ENCODE results near the gene CSF3. TPM values are rescaled to one million over a fixed set of nuclear protein-coding genes. Genes with fewer than 3 reads are reported as not detected.

Gene CSF3
- total RNA-seq, 1 donor from 2014 or later: not detected

- DNase-seq (ENCODE audit: low read depth) (no peak), FAIRE-seq (no peak)
- H3K79me2 ChIP-seq (ENCODE audit: insufficient read depth, low read length): no peaks in the 10 kb centered on the region
- H3K4me3 ChIP-seq (ENCODE audit: insufficient read depth, low read depth, low read length): no peak overlapping the region
- H3K4me2 ChIP-seq (ENCODE audit: low read length): no peak overlapping the region
- no peak overlapping the region for H3K27ac Mint-ChIP-seq (ENCODE audit: unreplicated experiment)
- peaks cover 20% of the 10 kb centered on the region for H3K36me3 Mint-ChIP-seq (ENCODE audit: low read depth, unreplicated experiment)
- H3K9me3 ChIP-seq (ENCODE audit: insufficient read depth, low read depth, low read length): no peaks in the 10 kb centered on the region
- H3K27ac ChIP-seq (ENCODE audit: low read depth, low read length): no peak overlapping the region
- H3K27me3 Mint-ChIP-seq (ENCODE audit: low read depth, unreplicated experiment): no peaks in the 10 kb centered on the region
- no peak for TF ChIP-seq EZH2 (IDR thresholded peaks at IDR 0.05; ENCODE audit: insufficient read depth, low read length)
- TF ChIP-seq, protein P1, sequence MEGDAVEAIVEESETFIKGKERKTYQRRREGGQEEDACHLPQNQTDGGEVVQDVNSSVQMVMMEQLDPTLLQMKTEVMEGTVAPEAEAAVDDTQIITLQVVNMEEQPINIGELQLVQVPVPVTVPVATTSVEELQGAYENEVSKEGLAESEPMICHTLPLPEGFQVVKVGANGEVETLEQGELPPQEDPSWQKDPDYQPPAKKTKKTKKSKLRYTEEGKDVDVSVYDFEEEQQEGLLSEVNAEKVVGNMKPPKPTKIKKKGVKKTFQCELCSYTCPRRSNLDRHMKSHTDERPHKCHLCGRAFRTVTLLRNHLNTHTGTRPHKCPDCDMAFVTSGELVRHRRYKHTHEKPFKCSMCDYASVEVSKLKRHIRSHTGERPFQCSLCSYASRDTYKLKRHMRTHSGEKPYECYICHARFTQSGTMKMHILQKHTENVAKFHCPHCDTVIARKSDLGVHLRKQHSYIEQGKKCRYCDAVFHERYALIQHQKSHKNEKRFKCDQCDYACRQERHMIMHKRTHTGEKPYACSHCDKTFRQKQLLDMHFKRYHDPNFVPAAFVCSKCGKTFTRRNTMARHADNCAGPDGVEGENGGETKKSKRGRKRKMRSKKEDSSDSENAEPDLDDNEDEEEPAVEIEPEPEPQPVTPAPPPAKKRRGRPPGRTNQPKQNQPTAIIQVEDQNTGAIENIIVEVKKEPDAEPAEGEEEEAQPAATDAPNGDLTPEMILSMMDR (IDR thresholded peaks at IDR 0.05; ENCODE audit: insufficient read depth, low read depth, low read length): no peak
- no peaks in the 10 kb centered on the region for H3K27me3 ChIP-seq (ENCODE audit: insufficient read depth, low read length)
- H4K20me1 ChIP-seq (ENCODE audit: insufficient read depth, low read length): peaks cover 4% of the 10 kb centered on the region
- H3K36me3 ChIP-seq (ENCODE audit: insufficient read depth, low read length): peaks cover 12% of the 10 kb centered on the region
- no peak overlapping the region for H3K4me3 Mint-ChIP-seq (ENCODE audit: unreplicated experiment)
- peaks cover 55% of the 10 kb centered on the region for H3K4me1 ChIP-seq (ENCODE audit: insufficient read depth, low read length)
- no peaks in the 10 kb centered on the region for H3K9me3 Mint-ChIP-seq (ENCODE audit: unreplicated experiment)
- peaks cover 13% of the 10 kb centered on the region for H3K4me1 Mint-ChIP-seq (ENCODE audit: low read depth, unreplicated experiment)
- no peak overlapping the region for H3K9ac ChIP-seq (ENCODE audit: low read length)
- H2AFZ ChIP-seq (ENCODE audit: low read depth, low read length): no peak overlapping the region
Measured at GRCh38 chr17:40023590-40024292, 8.5 kb downstream of the CSF3 start.

DNA sequence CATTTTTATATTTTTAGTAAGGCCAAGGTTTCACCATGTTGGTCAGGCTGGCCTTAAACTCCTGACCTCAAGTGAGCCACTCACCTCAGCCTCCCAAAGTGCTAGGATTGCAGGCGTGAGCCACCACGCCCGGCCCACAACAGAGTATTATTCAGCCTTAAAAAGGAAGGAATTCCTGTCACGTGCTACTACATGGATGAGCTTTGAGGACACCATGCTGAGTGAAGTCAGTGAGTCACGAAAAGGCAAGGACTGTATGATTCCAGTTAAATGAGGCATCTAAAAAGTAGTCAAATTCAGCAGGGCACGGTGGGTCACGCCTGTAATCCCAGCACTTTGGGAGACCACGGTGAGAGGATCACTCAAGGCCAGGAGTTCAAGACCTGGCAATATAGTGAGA lies 9.7 kb downstream of the CSF3 start:
- H3K4me1 Mint-ChIP-seq (ENCODE audit: low read depth, unreplicated experiment): peaks cover 10% of the 10 kb centered on the region
- H3K36me3 ChIP-seq (ENCODE audit: insufficient read depth, low read length): peaks cover 17% of the 10 kb centered on the region
- peaks cover 22% of the 10 kb centered on the region for H3K36me3 Mint-ChIP-seq (ENCODE audit: low read depth, unreplicated experiment)
- H3K4me1 ChIP-seq (ENCODE audit: insufficient read depth, low read length): peaks cover 43% of the 10 kb centered on the region
- peaks cover 7% of the 10 kb centered on the region for H4K20me1 ChIP-seq (ENCODE audit: insufficient read depth, low read length)
- H3K27me3 Mint-ChIP-seq (ENCODE audit: low read depth, unreplicated experiment): no peaks in the 10 kb centered on the region
- no peaks in the 10 kb centered on the region for H3K9me3 ChIP-seq (ENCODE audit: insufficient read depth, low read depth, low read length)
- no peaks in the 10 kb centered on the region for H3K79me2 ChIP-seq (ENCODE audit: insufficient read depth, low read length)
- peak overlapping the region; percentile 38 for H3K4me2 ChIP-seq (ENCODE audit: low read length)
- H3K27ac ChIP-seq (ENCODE audit: low read depth, low read length): peak overlapping the region; percentile 62
- FAIRE-seq (no peak), DNase-seq (ENCODE audit: low read depth) (peak; percentile 22)
- TF ChIP-seq EZH2 (IDR thresholded peaks at IDR 0.05; ENCODE audit: insufficient read depth, low read length): no peak
- TF ChIP-seq, protein P1 (IDR thresholded peaks at IDR 0.05; ENCODE audit: insufficient read depth, low read depth, low read length): no peak
- H3K27ac Mint-ChIP-seq (ENCODE audit: unreplicated experiment): no peak overlapping the region
- H2AFZ ChIP-seq (ENCODE audit: low read depth, low read length): no peak overlapping the region
- no peaks in the 10 kb centered on the region for H3K27me3 ChIP-seq (ENCODE audit: insufficient read depth, low read length)
- H3K9me3 Mint-ChIP-seq (ENCODE audit: unreplicated experiment): no peaks in the 10 kb centered on the region
- H3K9ac ChIP-seq (ENCODE audit: low read length): peak overlapping the region; percentile 25
- no peak overlapping the region for H3K4me3 ChIP-seq (ENCODE audit: insufficient read depth, low read depth, low read length)
- no peak overlapping the region for H3K4me3 Mint-ChIP-seq (ENCODE audit: unreplicated experiment)

- H3K4me3 ChIP-seq (ENCODE audit: insufficient read depth, low read depth, low read length): no peak overlapping the region
- no peaks in the 10 kb centered on the region for H3K27me3 ChIP-seq (ENCODE audit: insufficient read depth, low read length)
- no peaks in the 10 kb centered on the region for H3K79me2 ChIP-seq (ENCODE audit: insufficient read depth, low read length)
- Mint-ChIP-seq H3K9me3 (ENCODE audit: unreplicated experiment) (no peaks in the 10 kb centered on the region), H3K27ac (ENCODE audit: unreplicated experiment) (no peak overlapping the region), H3K4me1 (ENCODE audit: low read depth, unreplicated experiment) (peaks cover 10% of the 10 kb centered on the region), H3K36me3 (ENCODE audit: low read depth, unreplicated experiment) (peaks cover 19% of the 10 kb centered on the region), H3K27me3 (ENCODE audit: low read depth, unreplicated experiment) (no peaks in the 10 kb centered on the region), H3K4me3 (ENCODE audit: unreplicated experiment) (no peak overlapping the region)
- H3K4me2 ChIP-seq (ENCODE audit: low read length): peak overlapping the region; percentile 38
- no peaks in the 10 kb centered on the region for H3K9me3 ChIP-seq (ENCODE audit: insufficient read depth, low read depth, low read length)
- peaks cover 42% of the 10 kb centered on the region for H3K4me1 ChIP-seq (ENCODE audit: insufficient read depth, low read length)
- no peak for DNase-seq (ENCODE audit: low read depth)
- H3K9ac ChIP-seq (ENCODE audit: low read length): peak overlapping the region; percentile 25
- no peak overlapping the region for H2AFZ ChIP-seq (ENCODE audit: low read depth, low read length)
- peaks cover 7% of the 10 kb centered on the region for H4K20me1 ChIP-seq (ENCODE audit: insufficient read depth, low read length)
- TF ChIP-seq, protein P1 (IDR thresholded peaks at IDR 0.05; ENCODE audit: insufficient read depth, low read depth, low read length): no peak
- no peak for TF ChIP-seq EZH2 (IDR thresholded peaks at IDR 0.05; ENCODE audit: insufficient read depth, low read length)
- FAIRE-seq: no peak
- peak overlapping the region; percentile 62 for H3K27ac ChIP-seq (ENCODE audit: low read depth, low read length)
- peaks cover 17% of the 10 kb centered on the region for H3K36me3 ChIP-seq (ENCODE audit: insufficient read depth, low read length)
Measured at GRCh38 chr17:40025559-40025958, 10.3 kb downstream of the CSF3 start.

Measured in astrocyte (in vitro differentiated cells and primary cell).